GM18505 (cell line): ENCODE measurements around the gene PXN.
"Not testable (repeated sequence)": the region's sequence is repeated elsewhere in the genome, so short reads cannot be mapped to it uniquely, and the experiment has no call there.

Source experiments
- ATAC-seq: cut with Tn5 transposase; IDR thresholded peaks from one replicate; pipeline ENCODE4 v1.9.1; 2021; ENCODE audit not compliant: unreplicated experiment
- POLR2A ChIP-seq: IDR thresholded peaks from 4 replicates; pipeline ENCODE4 v1.6.1; 2011; ENCODE audit warnings: borderline replicate concordance; ENCODE audit not compliant: insufficient read depth, insufficient read length; ENCODE audit errors: extremely low read depth

The PXN gene

DNA sequence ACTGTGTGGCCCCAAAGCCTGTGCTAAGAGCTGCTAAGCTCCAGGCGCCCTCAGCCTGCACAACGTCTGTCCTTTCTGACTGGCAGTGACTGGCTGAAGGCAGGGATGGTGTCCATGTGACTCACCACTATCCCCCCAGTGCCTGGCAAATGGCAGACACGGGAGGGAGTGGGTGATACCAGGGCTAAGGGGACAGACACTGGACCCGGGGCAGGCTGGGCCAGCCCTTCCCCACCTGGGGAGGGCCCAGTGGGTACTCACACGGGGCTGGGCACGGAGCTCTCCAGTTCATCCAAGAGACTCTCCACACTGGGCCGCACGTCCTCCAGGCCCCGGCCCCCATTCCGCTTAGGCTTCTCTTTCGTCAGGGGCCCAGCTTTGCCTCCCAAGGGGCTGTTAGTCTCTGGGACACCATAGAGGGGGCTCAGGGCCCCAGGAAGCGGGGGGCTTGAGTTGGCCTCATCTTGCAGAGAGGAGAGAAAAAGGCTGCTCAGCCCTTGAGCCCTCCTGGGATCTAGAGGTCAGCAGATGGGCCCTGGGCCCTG is 43.2 kb downstream of the PXN start:
- no peak for ATAC-seq
- TF ChIP-seq POLR2A = no peak

DNA sequence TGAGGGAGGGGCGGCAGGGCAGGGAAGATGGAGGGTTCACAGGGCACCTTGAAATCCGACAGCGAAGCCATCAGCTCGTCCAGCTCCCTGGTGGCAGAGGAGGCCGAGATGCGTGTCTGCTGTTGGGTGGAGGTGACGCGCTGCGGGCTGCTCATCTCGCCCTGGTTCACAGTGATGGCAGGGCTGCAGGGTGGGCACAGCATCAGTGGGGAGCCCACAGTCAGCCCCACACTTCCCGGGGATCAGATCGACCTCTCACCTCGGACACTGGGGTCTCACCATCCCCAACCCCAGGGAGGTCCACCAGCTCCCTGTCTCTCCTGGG is 44.0 kb downstream of the PXN start:
- ATAC-seq = no peak

DNA sequence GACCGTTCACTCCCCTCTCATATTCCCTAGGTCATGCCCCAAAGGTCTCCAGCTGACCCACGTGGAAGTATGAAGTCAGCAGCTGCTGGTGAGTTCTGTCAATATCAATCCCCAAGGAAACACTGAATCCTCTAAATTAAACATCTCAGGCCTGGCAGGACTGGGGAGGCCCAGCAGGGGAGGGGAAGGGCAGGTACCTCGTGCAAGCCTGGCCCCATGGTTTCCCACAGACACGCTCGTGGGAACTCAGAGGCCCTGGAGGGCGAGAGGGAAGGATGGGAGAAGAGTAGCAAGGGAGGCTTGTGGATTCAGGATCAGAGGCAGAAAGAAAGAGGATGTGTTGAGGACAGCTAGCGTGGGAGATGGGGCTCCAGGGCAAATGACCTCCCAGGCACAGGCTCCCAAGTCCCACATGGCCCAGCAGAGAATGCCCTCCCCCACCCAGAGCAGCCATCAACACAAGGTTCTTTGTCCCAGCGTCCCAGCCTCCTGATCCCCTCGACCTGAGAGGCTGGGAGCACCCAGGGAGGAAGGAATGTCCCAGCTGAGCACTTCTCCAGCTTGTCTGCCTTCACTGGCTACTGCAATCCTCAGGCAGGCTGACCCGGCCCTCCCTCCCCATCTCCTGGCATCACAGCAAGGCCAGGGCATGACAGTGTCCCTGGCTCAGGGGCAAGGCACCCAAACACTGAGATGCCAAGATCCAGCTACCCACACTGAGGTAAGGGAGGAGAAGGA is 44.5 kb downstream of the PXN start:
- ATAC-seq = no peak
- TF ChIP-seq POLR2A = no peak

More for the DNA sequence above, 44.0 kb downstream of the PXN start:
- no peak for TF ChIP-seq POLR2A

DNA sequence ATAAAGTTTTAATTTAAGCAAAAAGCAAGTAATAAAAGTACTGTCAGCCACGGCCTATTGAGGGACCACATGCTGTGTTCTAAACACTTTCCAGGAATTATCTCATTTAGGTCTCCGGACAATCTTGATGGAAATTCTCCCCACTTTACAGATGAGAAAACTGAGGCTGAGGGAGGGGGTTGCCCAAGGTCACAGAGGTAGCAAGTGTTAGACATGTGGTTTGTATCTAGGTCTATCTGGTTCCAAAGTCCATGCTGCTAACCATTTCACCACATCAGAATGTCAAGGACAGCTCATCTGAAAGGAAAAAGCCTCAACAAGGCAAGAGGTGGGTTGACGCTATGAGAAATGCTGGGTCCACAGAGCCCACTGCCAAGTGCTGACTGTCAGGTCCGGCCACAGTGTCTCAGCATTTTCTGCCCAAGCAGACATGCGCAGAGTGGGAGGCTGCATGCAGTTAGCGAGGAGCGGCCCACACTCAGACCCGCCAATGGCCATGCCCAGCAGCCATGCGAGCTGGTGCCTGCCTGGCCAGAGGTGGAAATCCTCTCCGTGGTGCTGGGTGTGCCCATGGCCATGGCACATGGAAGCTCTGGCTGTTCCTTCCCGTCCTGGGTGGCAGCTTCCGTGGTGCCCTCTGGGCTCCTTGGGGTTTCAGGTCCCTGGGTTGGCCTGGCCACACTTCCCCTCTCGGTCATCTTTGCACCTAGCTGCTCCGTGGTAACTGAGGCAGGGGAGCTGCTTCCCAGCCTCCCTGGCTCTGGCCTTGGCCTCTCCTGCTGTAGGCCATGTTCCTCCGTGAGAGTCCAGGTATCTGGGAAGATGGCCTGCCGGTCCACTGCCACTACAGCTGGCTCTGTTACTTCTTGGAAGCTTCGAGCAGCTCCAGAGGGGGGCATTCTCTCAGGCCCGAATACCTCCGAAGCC is 46.6 kb downstream of the PXN start:
- no peak for ATAC-seq
- TF ChIP-seq POLR2A = no peak

DNA sequence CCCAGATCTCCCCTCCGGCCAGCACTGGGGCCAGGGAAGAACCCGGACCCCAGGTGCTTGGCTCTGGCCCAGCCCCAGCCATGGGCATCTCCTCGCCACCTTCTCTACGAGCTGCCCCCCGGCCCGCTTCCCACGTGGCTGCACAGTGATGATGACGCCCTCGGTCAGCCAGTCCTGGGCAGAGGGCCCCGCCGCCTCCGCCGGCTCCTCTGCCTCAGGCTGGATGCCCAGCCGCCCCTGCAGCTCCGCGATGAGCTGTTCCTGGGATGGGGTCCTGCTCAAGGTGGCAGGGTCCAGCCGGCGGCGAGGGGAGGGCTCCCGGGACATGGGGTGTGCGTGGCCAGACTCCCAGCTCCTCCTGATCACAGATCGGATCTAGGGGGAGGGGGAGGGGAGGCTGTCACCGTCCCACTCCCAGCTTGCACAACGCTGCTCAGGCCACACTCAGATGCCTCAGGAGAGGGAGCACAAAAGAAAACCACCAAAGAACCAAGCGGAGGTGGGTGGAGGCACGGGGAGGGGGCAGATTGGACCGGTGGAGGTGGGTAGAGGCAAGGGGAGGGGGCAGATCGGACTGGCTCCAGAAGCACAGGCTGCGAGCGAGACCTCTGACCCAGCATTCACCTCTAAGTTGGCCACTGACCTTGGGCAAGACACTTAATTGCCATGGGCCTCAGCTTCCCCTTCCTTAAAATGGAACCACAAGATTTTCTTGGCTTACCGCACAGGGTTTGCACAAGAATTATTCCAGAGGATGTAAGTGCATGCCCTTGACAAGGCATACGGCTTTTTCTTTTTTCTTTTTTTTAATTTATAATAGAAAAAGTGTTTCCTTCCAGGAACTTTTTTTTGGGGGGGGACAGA is 48.6 kb downstream of the PXN start:
- TF ChIP-seq POLR2A = no peak
- ATAC-seq = no peak

DNA sequence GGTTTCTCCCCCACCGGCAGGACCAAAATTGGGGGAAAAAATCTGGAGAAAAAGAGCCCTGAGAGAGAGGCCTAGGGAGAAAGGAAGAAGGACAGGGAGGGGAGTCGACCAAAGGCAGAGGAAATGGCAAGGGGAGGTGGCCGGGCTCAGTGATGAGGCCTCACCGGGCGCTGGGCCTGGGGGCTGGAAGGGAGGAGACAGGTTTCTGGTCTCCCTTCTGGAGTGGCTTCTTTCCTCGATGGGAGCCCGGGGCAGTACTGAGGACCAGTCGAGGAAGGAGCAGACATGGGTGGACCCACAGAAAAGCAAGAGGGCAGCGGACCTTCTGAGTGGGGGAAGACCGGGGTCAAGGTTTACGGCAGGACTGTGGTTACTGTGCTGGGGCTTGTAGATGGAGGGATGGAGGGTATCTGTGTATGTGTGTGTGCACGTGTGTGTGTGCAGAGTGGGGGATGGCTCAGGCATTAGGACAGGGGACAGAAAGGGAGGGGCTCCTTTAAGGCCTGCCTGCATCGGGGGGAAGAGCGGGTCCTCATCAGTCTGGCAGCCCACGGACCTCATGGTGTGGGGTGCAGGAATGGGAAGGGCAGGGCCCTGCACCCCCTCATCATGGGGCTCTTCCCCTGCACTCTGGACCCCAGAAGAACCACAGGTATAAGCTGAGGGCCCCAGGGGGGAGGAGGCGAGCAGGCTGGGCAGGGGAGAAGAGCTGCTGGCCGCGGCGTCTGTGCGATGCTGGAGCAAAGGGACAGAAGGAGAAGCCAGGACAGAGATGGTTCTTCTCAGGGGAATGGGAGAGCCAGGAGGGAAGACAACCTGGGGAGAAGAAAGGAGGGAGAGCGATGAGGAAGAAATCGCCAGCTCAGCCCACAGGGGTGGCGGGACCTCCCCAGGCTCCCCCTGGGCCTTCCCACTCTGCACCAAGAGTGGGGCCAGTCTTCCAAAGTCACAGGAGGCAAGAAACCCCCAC is 49.5 kb downstream of the PXN start:
- ATAC-seq = no peak

DNA sequence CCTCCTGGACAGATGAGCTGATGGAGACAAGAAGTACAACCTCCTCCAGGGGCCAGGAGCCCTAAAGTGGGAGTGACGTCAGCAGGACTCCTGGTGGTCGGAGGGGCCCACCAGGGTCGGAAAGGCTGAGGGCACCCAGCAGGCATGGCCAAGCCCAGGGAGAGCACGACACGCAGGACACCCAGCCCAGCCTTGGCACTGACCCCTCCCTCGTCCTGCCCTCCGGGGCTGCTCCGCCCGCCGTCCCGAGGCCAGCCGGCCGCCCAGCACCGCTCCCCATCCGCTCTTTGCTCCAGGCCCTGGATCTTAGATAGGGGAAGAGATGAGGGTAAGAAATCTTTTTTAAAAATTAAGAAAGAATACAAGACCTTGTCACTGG is 50.2 kb downstream of the PXN start:
- no peak for TF ChIP-seq POLR2A
- ATAC-seq = no peak

More for the DNA sequence above, 49.5 kb downstream of the PXN start:
- no peak for TF ChIP-seq POLR2A

DNA sequence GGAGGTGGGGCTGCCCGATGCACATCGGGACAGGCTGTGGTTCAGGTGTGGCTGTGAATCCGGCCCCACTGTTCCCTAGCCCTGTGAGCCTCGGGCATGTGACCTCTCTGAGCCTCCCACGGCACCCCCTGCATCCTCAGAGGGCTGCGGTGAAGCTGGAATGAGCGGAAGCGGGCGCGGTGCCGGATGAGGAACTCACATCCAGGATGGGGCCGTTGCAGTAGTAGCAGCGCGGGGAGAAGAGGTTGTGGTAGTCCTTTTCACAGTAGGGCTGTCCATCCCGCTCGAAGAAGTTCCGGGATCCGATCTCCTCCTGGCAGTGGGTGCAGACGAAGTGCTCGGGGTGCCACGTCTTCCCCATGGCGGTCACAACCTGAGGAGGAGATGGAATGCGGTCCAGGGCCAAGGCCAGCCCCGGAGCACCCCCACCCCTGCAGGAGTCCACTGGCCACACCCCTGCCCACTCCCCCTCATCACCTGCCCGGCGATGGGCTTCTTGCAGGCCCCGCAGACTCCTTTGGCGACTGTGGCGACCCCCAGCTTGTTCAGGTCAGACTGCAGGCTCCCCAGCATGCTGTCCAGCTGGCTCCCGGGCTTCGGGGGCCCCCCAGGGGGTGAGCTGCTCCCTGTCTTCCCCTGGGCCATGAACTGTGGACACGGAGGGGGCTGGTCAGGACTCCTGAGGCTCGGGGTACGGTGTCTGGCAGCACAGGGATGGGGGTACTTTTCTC is 50.7 kb downstream of the PXN start:
- no peak for ATAC-seq
- no peak for TF ChIP-seq POLR2A

DNA sequence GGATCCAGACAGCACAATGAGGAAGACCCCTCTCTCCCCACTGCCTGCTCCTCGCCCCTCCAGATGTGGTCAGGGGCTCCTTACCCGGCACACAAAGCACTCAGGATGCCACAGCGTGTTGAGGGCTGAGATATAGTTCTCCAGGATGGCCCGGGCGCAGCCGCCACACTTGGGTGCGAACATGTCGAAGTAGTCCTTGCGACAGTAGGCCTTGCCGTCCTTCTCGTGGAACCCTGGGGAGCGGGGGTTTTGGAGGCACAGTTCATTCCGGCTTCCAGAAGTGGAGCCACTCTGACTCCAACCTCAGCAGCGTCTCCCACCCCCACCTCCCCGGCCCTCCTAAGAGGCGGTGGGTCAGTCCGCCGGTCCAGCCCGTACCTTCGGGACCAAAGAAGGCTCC is 51.8 kb downstream of the PXN start:
- ATAC-seq = no peak

DNA sequence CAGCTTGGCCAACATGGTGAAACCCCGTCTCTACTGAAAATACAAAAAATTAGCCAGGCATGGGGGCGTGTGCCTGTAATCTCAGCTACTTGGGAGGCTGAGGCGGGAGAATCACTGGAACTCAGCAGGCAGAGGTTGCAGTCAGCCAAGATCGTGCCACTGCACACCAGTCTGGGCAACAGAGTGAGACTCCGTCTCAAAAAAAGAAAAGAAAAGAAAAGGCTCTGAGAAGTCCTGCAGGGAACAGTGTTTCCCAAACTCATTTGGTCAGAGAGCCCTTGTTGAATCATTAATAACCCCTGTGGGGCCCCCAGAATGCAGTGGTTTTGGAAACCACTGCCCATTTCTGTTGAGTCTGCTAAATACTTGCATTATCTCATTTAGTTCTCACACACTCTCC is 52.3 kb downstream of the PXN start:
- ATAC-seq = not testable (repeated sequence)

More for the DNA sequence above, 51.8 kb downstream of the PXN start:
- TF ChIP-seq POLR2A = no peak

DNA sequence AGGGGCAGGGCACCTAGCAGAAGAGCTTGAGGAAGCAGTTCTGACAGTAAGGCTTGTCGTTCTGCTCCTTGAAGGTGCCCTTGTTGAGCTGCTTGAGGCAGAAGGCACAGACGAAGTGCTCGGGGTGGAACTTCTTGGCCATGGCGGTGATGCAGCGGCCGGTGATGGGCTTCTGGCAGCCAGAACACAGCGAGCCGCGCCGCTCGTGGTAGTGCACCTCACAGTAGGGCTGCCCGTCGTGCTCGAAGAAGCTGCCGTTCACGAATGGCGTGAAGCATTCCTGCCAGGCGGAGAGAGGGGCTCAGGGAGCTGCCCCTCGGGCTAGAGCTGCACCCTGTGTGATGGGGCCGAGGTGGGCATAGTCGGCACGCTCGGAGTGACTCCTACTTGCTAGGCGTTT is 53.2 kb downstream of the PXN start:
- no peak for TF ChIP-seq POLR2A
- ATAC-seq = no peak
